Endodermal cell (in vitro differentiated cells): ENCODE measurements around the gene NUP214. TPM values are rescaled to one million over a fixed set of nuclear protein-coding genes. Genes with fewer than 3 reads are reported as not detected.
A peak's percentile ranks its signal among the peaks of the same experiment; 100 is the strongest.
"Not testable (repeated sequence)": the region's sequence is repeated elsewhere in the genome, so short reads cannot be mapped to it uniquely, and the experiment has no call there.

Source experiments
- DNase-seq: peaks from one replicate; pipeline ENCODE4 v3.0.0-alpha.2; 2017
- H3K27ac ChIP-seq: 2 replicates; pipeline ENCODE4 v1.5.1; 2013; ENCODE audit warnings: mild to moderate bottlenecking, low read depth, low read length, moderate library complexity
- H3K27me3 ChIP-seq: 2 replicates; pipeline ENCODE4 v1.6.1; 2013; ENCODE audit warnings: mild to moderate bottlenecking, low read length, moderate library complexity; ENCODE audit not compliant: insufficient read depth, control insufficient read depth, poor library complexity, severe bottlenecking
- H3K36me3 ChIP-seq: 2 replicates; pipeline ENCODE4 v1.7.0; 2013; ENCODE audit warnings: mild to moderate bottlenecking, low read length, moderate library complexity; ENCODE audit not compliant: control insufficient read depth, insufficient read depth
- H3K4me1 ChIP-seq: one replicate; pipeline ENCODE4 v1.7.0; 2013; ENCODE audit warnings: low read length; ENCODE audit not compliant: control insufficient read depth, insufficient read depth
- H3K4me3 ChIP-seq: 2 replicates; pipeline ENCODE4 v1.5.1; 2013; ENCODE audit warnings: mild to moderate bottlenecking, low read length, moderate library complexity
- H3K9ac ChIP-seq: 2 replicates; pipeline ENCODE4 v1.6.1; 2013; ENCODE audit warnings: mild to moderate bottlenecking, low read length, moderate library complexity; ENCODE audit not compliant: poor library complexity, severe bottlenecking; ENCODE audit errors: extremely low read depth
- H3K9me3 ChIP-seq: 2 replicates; pipeline ENCODE4 v1.6.1; 2013; ENCODE audit warnings: mild to moderate bottlenecking, low read length, moderate library complexity; ENCODE audit not compliant: control insufficient read depth
- H3K27ac Mint-ChIP-seq: 2 replicates; pipeline ENCODE4 v1.8.0; 2020; ENCODE audit warnings: mixed read lengths
- H3K27me3 Mint-ChIP-seq: 2 replicates; pipeline ENCODE4 v1.8.0; 2021; ENCODE audit warnings: mild to moderate bottlenecking, mixed read lengths; ENCODE audit not compliant: insufficient read depth
- H3K36me3 Mint-ChIP-seq: 2 replicates; pipeline ENCODE4 v1.8.0; 2020; ENCODE audit warnings: low read depth, mixed read lengths
- H3K4me1 Mint-ChIP-seq: 2 replicates; pipeline ENCODE4 v1.8.0; 2020; ENCODE audit warnings: mixed read lengths
- H3K4me3 Mint-ChIP-seq: 2 replicates; pipeline ENCODE4 v1.8.0; 2020; ENCODE audit warnings: mild to moderate bottlenecking, moderate library complexity, mixed read lengths
- H3K9me3 Mint-ChIP-seq: 2 replicates; pipeline ENCODE4 v1.8.0; 2020; ENCODE audit warnings: mild to moderate bottlenecking, mixed read lengths
- CTCF ChIP-seq: fragments of 200-600 bp; sonication (generic); conservative IDR thresholded peaks from 2 replicates; pipeline ENCODE4 v1.5.0; 2021; ENCODE audit warnings: antibody characterized with exemption, mild to moderate bottlenecking
- WGBS, 2 experiments: methylation state at CpG; one replicate each; pipeline versions ENCODE4 v1.1.5 to v1.1.7; 2013; ENCODE audit warnings: missing lambda C conversion rate in 2 of 2, mixed read lengths in 1 of 2; ENCODE audit not compliant: insufficient coverage in 1 of 2, insufficient read length in 1 of 2; 5-methylcytosine and 5-hydroxymethylcytosine counted together
- total RNA-seq, 2 donors: library from RNA; stranded (reverse); fragmentation: NEBNext Ultra II Directional in 1 of 2; extraction: Animal tissue kit (Norgen Biotek cat#: 25700) in 1 of 2; gene quantifications; 2 replicates in 1 of 2; 3 replicates in 1 of 2; pipeline ENCODE4 v1.2.1, GENCODE V29; 2021

NUP214 gene
- total RNA-seq, 2 donors from 2014 or later = 56.7 to 59.9 TPM

GRCh38 chr9:131270171-131271015 lies 145.0 kb downstream of the NUP214 start:
- no peak overlapping the region for H3K4me3 ChIP-seq
- Mint-ChIP-seq H3K36me3 (no peaks in the 10 kb centered on the region), H3K9me3 (no peaks in the 10 kb centered on the region), H3K4me3 (no peak overlapping the region), H3K4me1 (peaks cover 13% of the 10 kb centered on the region), H3K27ac (no peak overlapping the region), H3K27me3 (peaks cover 6% of the 10 kb centered on the region)
- no peak overlapping the region for H3K9ac ChIP-seq
- no peaks in the 10 kb centered on the region for H3K36me3 ChIP-seq
- no peaks in the 10 kb centered on the region for H3K9me3 ChIP-seq
- H3K4me1 ChIP-seq = no peaks in the 10 kb centered on the region
- WGBS, 2 experiments = 86 to 89% methylated on average over 11 to 20 of the region's 20 CpGs
- TF ChIP-seq CTCF = no peak
- no peak overlapping the region for H3K27ac ChIP-seq
- peaks cover under 1% of the 10 kb centered on the region for H3K27me3 ChIP-seq
- DNase-seq = peak; percentile 41

- H3K36me3 ChIP-seq, H3K36me3 Mint-ChIP-seq, H3K4me1 ChIP-seq, H3K4me3 Mint-ChIP-seq, H3K27ac ChIP-seq, DNase-seq, H3K4me3 ChIP-seq, H3K9ac ChIP-seq, H3K27ac Mint-ChIP-seq, H3K9me3 ChIP-seq, H3K9me3 Mint-ChIP-seq, H3K27me3 ChIP-seq: not testable (repeated sequence)
- Mint-ChIP-seq H3K27me3 (peaks cover 11% of the 10 kb centered on the region), H3K4me1 (peaks cover 17% of the 10 kb centered on the region)
- WGBS, 2 experiments = 94 to 100% methylated on average over 1 of the region's 1 CpG
These were observed 145.6 kb downstream of the NUP214 start for GRCh38 chr9:131271016-131271273.

- no peak overlapping the region for H3K27ac Mint-ChIP-seq
- TF ChIP-seq CTCF = no peak
- H3K9ac ChIP-seq = no peak overlapping the region
- H3K36me3 Mint-ChIP-seq = no peaks in the 10 kb centered on the region
- no peak overlapping the region for H3K4me3 ChIP-seq
- DNase-seq = no peak
- no peaks in the 10 kb centered on the region for H3K9me3 Mint-ChIP-seq
- H3K4me1 Mint-ChIP-seq = peaks cover 17% of the 10 kb centered on the region
- H3K27me3 Mint-ChIP-seq = peaks cover 16% of the 10 kb centered on the region
- H3K27ac ChIP-seq = no peak overlapping the region
- H3K36me3 ChIP-seq = no peaks in the 10 kb centered on the region
- peaks cover 12% of the 10 kb centered on the region for H3K27me3 ChIP-seq
- no peak overlapping the region for H3K4me3 Mint-ChIP-seq
- H3K9me3 ChIP-seq = no peaks in the 10 kb centered on the region
- WGBS, 2 experiments = 90 to 100% methylated on average over 4 to 6 of the region's 6 CpGs
- no peaks in the 10 kb centered on the region for H3K4me1 ChIP-seq
These were observed 146.1 kb downstream of the NUP214 start for GRCh38 chr9:131271506-131271931.

GRCh38 chr9:131272212-131272611 lies 146.8 kb downstream of the NUP214 start:
- H3K27me3 ChIP-seq = peaks cover 14% of the 10 kb centered on the region
- H3K4me1 ChIP-seq = no peaks in the 10 kb centered on the region
- H3K4me3 Mint-ChIP-seq = no peak overlapping the region
- WGBS, 2 experiments = 95 to 100% methylated on average over 2 to 3 of the region's 3 CpGs
- H3K4me1 Mint-ChIP-seq = peaks cover 17% of the 10 kb centered on the region
- H3K27me3 Mint-ChIP-seq = peaks cover 16% of the 10 kb centered on the region
- no peak overlapping the region for H3K4me3 ChIP-seq
- no peaks in the 10 kb centered on the region for H3K9me3 ChIP-seq
- no peak for DNase-seq
- H3K27ac ChIP-seq = no peak overlapping the region
- no peak for TF ChIP-seq CTCF
- H3K9ac ChIP-seq = no peak overlapping the region
- H3K27ac Mint-ChIP-seq = no peak overlapping the region
- H3K36me3 ChIP-seq = no peaks in the 10 kb centered on the region
- H3K36me3 Mint-ChIP-seq = no peaks in the 10 kb centered on the region
- H3K9me3 Mint-ChIP-seq = no peaks in the 10 kb centered on the region
